M059J (cell line): ENCODE data around the gene RUNX3. TPM values are rescaled to one million over a fixed set of nuclear protein-coding genes. Genes with fewer than 3 reads are reported as not detected.

ENCODE experiments used
- DNase-seq: peaks from one replicate; pipeline ENCODE4 v3.0.0-alpha.2; 2012; ENCODE audit warnings: low read depth
- total RNA-seq: library from RNA; depleted of rRNA; stranded (reverse); fragments of >200 nt; shearing (Covaris generic); gene quantifications from 2 replicates; pipeline ENCODE4 v1.2.3, GENCODE V29; 2014; rRNA removed

RUNX3 gene
- total RNA-seq, 1 experiment from 2014 or later: 0.37 TPM

DNA sequence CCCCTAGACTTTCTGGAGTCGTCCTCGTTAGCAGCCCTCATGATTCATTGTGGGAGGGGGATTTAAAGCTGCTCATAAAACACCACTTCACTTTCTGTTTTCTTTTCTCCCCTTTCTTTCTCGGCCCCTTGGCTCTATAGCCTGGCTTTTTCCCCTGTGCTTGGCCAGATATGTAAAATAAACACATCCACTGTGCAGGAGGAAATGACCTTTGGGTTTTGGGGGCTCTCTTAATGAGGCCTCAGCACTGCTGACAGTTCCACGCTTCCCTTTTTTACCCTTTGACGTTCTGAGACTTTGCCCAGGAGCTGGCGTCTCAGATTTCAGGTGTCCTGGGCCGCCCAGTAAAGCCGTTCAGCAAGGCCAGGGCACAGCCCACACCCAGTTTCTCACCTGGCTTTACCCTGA is 65.7 kb downstream of the RUNX3 start:
- no peak for DNase-seq

DNA sequence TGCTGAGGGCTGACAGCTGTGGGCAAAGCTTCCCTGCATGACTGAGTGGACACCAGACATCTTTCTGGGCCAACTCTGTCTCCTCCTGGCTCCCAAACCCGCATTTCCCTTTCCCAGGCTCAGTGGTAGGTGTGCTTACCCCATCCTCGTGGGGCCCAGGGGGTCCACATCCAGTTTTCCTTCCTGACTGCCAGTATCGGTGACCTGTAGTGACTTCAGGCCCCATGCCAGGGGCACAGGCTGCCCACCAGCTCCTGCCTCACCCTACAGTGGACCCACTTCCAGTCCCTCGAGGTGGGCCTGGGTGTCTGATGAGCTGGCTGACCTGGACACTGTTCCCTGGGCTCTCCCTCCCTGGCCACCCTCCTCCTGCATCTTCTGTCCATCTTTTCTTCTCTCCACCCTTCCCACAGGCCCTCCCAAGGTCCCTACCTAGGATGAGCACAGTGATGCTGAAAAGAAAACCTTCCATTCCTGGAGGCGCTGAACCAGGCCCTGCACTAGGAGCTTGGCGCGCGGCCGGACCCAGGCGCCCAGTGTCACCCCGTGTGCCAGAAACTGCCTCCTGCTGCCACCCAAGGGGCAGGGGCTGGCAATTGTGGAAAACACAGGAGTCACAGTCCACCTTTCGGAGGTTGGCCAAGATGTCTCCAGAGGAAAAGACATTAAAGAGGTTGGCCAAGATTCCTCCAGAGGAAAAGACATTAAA is 67.1 kb downstream of the RUNX3 start:
- no peak for DNase-seq

DNA sequence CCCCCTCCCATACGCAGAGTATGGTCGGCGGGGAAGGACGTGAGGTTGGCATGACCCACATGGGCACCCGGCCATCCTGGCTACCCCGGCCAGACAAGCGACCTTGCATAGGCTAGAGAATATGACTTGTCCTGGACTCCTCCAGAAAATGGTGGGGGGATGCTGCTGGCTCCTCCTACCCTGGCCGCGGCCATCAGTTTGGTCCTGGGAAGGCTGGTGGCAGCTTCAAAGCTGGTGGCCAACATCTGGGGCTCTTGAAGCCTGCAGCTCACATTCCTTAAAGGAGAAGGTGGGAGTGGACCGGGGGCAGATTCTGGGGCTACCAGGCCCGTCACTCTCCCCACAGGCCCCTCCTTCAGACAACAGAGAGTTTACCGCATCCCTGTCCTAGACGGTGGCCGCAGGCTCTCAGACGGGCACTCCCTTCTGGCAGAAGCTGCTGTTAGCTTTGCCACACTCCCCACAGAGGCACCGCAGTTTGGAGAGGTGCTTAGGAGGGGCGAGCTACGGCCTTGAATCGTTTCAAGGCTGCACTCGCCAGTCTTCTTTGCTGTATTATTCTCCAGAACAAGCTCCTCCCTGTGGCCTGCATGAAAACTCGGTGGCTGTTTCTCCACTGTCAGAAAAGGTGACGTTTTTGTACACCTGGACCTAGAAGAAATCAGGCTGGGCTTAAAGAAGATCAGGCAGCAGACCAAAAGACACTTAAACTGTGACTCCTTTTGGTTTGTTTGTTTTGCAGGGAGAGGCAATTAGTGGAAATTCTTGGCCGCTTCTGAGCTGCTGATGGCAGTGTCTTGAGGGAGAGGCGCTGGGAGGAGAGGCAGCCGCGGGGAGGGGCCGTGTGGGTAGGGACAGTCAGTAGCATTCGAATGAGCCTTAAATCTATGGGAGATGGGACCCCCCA is 68.0 kb downstream of the RUNX3 start:
- DNase-seq: no peak

DNA sequence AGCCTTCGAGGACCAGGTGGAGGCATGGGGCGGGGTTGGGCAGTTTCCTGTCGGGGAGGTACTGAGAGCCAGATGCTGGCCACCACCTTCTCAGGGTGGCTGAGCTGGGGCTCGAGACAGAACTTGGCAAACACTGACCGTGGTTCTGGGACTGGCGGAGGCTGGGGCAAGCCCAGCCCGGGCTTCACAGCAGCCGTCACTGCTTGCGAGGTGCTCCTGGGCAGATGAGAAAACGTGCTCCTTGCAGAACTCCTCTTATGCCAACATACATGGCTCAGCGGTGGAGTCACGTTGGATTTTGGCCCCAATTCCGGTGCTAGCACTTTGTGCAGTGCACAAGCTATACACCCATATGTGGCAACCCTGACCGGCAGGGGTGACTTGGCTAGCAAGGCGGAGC is 69.2 kb downstream of the RUNX3 start:
- no peak for DNase-seq

DNA sequence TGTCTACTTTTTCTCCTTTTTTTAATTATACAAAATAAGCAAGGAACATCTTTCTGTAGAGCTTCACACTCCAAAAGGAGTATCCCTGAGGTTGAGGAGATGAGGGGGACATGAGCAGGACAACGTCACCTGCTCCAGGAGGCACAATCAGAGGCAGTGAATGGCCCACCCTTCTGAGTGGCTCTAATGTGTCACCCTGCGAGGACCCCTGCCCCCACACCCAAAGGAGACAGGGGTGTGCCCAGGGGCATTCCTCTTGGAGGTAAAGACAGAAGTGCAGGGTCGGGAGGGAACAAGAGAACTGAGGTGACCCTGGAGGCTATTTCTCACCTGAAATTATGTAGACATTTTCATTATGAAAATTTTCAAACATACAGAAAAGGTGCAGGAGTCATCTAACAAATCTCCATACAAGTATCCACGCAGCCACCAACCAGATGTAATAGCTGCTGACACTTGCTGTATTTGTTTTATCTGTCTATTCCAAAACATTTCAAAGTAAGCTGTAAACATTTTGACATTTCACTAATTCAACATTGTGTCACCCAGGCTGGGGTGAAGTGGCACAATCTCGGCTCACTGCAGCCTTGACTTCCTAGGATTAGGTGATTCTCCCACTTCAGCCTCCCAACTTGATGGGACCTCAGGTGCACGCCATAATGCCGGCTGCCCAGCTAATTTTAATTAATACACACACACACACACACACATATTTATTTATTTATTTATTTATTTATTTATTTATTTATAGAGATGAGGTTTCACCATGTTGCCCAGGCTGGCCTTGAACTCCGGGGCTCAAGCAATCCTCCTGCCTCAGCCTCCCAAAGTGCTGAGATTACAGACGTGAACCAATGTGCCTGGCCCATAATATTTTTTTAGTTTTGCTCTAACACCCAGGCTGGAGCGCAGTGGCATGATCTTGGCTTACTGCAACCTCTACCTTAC is 70.7 kb downstream of the RUNX3 start:
- no peak for DNase-seq

DNA sequence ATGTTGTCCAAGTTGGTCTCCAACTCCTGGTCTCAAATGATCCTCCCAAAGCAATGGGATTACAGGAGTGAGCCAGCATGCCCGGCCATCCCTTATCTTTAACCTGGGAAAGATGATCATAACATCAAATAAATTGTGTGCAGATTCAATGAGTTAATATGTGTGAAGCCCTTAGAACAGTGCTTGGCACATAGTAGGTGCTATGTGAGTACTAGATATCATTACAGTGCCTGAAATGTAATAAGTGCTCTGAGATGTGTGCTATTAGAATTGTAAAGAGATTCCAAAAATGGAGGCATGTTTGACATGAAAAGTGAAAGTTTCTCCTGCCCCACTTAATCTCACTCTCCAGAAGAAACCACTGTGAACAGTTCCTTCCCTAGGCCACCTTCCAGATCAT is 71.8 kb downstream of the RUNX3 start:
- no peak for DNase-seq

DNA sequence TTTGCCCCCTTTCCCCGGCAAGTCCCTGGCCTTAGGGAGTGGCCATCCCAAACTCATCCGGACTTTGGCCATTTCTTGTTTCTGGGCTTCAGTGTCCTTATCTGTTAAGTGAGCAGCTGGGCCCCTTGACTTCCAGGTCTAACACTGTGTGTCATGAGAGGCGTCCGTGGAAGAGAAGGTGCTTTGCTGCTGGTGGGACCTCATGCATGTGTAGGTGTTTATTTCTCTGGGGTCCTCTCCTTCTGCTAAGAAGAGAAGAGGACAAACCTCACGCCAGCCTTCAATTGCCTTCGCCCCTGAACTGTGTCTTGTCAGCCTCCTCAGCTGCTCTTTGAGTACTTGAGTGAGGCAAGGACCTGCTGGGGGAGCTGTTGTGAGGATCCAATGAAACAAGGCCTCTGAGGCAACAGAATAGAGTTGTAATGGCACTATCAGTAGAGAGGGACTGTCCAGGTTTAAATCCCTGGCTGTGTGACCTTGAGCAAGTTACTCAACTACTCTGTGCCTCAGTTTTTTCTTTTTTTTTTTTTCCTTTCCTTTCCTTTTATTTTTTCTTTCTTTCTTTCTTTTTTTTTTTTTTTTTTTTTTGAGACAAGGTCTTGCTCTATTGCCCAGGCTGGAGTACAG is 72.5 kb downstream of the RUNX3 start:
- DNase-seq: no peak

DNA sequence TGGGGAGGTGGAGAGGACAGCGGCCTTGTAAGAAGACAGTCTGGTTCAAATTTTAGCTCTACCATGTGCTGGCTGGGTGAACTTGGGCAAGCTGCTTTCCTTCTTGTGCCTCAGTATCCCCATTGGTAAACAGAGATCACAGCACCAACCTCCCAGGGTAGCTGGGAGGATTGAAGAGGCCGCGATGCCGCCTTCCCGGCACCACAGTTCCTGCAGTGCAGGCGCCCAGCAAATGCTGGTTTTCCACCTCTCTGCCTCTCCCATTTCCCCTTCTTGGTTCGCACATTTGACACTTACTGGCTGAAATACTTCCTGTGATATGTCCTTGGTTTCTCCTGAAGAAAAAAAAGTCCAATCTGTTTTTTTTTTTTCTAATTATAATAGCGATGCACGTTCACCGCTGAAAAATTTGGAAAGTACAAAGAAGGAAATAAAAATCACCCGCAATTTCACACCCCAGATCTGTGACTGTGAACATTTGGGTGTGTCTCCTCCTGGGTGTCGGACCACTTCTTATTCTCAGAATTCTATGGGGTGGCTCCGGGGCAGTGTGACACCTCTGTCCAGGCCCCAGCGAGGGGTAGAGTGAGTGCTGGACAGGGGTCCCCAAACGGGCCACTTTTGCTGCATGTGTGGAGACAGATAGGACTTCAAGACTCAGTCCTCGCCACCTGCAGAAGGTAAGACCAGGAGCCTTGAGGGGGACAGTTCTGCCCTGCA is 73.1 kb downstream of the RUNX3 start:
- no peak for DNase-seq

DNA sequence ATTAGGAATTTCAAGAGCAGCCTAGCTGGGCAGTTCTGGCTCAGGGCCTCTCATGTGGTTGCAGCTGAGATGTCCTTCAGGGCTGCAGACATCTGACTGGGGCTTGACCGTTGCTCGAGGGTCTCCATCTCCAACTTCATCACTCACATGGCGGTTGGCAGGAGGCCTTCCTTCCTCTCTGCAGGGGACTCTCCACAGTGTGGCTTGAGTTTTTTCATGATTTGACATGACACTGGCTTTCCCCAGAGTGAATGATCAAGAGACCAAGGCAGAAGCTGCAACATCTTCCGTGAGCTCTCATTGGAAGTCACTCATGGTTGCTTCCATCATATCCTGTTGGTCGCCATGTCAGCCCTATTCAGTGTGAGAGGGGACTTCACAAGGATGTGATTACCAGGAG is 74.6 kb downstream of the RUNX3 start:
- no peak for DNase-seq

DNA sequence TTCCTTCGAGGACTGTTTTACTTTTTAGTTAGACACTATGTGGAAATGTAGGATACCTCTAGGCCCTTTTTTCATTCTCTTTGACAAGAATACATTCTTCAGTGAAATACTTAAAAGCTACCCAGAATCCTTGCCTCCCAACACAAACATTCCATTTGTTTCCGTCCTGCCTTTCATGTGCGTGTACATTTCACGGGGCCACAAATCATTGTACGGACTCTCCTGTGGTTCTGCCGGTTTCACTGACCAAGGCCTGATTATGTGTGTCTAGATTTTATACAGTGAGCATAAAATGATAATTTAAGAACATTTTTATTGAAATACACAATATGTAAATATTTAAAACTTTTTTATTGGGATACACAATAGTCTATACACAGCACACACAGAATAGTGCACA is 76.4 kb downstream of the RUNX3 start:
- no peak for DNase-seq

DNA sequence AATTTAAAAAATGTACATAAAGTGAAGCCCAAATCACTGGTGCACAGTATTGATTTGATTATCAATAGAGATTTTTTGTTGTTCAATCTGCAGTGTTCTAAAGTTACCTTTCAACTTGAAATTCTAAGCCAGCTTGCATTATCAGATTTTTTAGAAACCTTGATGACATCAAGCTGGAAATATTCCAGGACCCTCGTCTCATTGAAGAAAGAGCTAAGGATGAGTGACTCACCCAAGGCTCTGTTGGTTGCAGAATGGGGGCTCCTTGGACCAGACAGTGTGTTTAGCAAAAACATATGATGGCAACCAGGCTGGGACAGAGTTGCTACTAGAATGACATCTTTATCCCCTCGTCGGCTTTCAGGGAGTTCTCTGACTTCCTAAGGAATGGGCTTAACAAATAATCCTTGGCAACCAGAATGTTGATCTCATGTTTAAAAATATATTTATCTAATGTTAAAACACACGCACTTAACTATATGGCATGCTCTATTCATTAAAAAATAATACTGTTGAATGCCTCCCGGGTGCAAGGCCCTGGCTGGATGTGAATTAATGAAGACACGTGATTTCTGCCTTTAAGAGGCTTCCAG is 79.7 kb downstream of the RUNX3 start:
- peak; percentile 56 for DNase-seq

DNA sequence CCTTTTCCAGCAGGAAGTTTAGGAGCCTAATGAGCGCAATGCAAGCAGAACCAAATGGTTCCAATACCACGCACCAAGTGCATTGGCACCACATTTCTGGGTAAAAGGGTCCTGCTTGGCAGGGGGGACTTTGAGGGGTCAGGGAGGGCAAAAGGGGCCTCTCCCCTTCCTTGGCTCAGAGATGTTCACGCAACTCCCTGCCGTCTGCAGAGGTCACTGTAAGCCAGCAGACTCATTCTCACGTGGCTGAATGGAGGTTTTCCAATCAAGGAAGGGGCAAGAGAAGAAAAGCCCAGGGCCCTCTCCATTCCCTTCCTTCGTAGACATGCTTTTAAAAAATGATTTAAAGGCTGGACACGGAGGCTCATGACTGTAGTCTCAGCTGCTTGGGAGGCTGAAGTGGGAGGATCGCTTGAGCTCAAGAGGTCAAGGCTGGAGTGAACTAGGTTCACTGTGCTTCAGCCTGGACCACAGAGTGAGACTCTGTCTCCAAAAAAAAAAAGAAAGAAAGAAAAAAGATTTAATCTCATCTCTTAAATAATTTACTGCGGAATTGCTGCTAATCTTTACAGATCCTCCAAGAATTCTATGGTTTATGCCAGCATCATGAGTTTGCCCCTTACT is 80.3 kb downstream of the RUNX3 start:
- peak; percentile 45 for DNase-seq

Other genes with a start within 250 kb of the RUNX3 start
- gene CLIC4, start 184.8 kb downstream of the RUNX3 start, total RNA-seq: 612 and 621 TPM in 2 replicates